LHCN-M2 (cell line): ENCODE measurements around the gene YOD1. TPM values are rescaled to one million over a fixed set of nuclear protein-coding genes. Genes with fewer than 3 reads are reported as not detected.

Experiments used
- DNase-seq: peaks from one replicate; pipeline ENCODE4 v3.0.0-alpha.2; 2012; ENCODE audit warnings: low read depth
- total RNA-seq: library from RNA; depleted of rRNA; stranded (reverse); fragments of >200 nt; gene quantifications from 2 replicates; pipeline ENCODE4 v1.2.3, GENCODE V29; 2014; rRNA removed

The YOD1 gene
- total RNA-seq, 1 experiment from 2014 or later: 5.6 TPM

- no peak for DNase-seq
Measured at GRCh38 chr1:207013321-207014085, 37.5 kb downstream of the YOD1 start.

DNA sequence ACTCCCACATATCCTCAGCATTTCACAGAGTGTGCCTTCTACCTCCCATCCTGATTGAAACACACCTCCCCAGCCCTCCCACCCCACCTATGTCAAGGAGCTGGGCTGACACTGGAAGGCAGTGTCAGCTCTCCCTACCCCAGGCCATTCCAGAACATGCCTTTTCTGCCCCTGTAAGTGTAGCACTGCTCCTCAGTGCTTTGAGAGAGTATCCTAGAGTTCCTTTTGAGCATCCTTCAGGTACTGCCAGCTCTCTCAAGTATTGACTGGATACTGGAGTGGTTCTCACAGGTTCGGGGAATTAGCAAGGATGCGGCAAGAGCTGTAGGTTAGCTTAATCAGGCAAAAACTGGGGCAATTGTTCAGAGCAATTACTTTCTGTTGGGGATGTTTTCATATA, 40.3 kb downstream of the YOD1 start:
- DNase-seq: no peak

GRCh38 chr1:207009945-207010344, 41.1 kb downstream of the YOD1 start:
- no peak for DNase-seq

GRCh38 chr1:207009182-207009850, 41.7 kb downstream of the YOD1 start:
- DNase-seq: no peak

GRCh38 chr1:207007352-207008033, 43.5 kb downstream of the YOD1 start:
- DNase-seq: peak; percentile 97

GRCh38 chr1:207006914-207007313, 44.1 kb downstream of the YOD1 start:
- no peak for DNase-seq

DNA sequence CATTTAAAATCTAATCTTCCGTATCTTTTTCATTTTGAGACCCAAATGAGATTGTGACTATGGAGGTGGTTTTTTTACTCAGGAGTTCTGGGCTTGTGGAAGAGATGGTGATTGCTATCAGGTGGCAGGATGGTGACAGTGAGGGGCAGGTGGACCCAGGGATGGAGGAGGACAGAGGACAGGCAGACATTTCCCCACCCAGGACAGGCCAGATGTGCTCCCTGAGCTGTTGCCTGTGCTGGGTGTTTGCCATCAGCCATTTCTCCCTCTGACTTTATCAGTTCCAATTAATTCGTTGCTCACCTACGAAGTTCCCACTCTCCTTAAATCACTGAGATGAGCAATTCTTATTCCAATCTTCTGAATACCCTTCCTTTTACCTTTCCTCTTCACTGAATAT, 44.9 kb downstream of the YOD1 start:
- DNase-seq: no peak

DNA sequence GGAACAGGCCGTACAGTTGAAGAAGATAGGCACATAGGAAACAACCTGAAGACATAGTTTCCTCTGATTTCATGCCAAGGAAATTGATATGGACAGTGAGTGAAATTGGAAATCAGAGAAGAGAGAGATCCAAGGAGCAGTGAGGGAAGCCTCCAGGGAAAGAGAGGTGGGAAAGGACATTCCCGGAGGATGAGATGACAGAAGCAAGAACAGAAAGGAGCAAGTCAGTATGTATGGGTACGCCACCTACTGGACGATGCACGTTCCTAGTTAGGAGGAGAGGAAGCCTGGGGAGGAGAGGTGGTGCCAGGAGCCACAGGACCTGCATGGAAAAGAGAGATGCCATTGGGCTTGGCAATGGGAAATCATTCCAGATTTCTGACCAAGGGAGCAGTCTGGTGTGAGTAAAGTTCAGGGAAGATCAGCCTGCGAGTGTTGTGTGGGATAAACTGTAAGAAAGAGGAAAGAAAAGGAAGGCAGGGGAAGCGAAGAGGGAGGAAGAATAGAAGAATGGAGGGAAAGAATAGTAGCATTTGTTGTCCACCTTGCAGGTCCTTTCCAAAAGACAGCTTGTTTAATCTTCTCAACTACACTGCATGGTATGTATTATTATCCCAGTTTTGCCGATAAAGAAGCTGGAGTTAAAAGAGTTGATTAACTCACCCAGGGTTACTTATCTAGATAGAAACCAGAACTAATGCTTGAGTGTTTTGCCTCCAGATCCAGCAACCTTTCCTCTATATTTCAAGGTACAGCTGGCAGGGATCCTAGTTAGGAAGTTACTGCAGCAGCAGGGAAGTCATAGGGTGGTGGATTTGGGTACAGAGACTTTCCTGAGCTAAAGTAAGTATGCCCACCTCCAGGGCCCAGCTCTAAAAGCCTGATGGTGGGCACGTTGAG, 45.8 kb downstream of the YOD1 start:
- peak; percentile 79 for DNase-seq

GRCh38 chr1:207003210-207003609, 47.8 kb downstream of the YOD1 start:
- no peak for DNase-seq

GRCh38 chr1:207002724-207003146, 48.3 kb downstream of the YOD1 start:
- peak; percentile 18 for DNase-seq

DNA sequence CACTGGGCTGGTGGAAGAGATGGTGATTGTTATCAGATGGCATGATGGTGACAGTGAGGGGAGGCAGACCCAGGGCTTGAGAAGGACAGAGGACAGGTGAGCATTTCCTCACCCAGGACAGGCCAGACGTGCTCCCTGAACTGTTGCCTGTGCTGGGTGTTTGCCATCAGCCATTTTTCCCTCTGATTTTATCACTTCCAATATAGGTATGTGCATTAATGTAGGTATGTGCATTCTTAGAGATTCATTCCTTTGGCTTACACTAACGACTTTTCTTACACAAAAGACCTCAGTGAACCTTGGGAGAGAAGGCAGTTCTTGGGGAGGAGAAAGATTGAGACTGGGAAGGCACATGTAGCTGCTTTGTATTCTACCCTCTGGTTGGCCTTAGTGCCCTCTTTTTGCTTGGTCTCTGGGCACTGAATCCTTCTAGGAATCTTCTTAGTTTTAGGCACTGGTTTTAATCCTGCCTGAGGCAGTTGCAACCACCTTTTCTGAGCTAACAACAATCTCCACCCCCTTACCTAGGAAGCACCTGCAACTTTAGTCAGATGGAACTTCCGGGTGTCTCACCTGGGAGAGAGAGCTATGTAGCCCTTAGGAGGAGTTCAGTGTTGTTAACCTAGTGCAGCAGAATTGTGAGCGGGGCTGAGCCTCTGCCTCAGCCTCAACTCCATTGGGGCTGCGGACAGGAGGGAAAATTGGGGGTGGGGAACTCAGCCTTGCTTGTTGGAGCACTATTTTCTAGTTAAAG, 49.3 kb downstream of the YOD1 start:
- no peak for DNase-seq

GRCh38 chr1:207000651-207001291, 50.2 kb downstream of the YOD1 start:
- DNase-seq: peak; percentile 48

DNA sequence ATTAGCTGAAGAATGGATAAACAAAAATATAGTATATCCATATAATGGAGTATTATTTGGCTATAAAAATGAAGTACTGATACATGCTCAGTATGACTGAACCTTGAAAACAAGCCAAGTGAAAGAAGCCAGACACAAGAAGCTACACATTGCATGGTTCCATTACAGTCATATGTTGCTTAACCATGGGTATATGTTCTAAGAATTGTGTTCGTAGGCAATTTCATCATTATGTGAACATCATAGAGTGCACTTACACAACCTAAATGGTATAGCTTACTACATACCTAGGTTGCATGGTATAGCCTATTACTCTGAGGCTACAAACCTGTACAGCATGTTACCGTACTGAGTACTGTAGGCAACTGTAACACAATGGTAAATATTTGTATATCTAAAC, 52.2 kb downstream of the YOD1 start:
- no peak for DNase-seq

Other genes with a start within 250 kb of the YOD1 start
- not detected in 2 replicates for gene IL20, start 185.6 kb downstream of the YOD1 start, total RNA-seq
- 0.17 TPM in 1 of 2 replicates, not detected in the other for gene IL24, start 153.8 kb downstream of the YOD1 start, total RNA-seq
- not detected in 2 replicates for gene FCMR, start 129.3 kb downstream of the YOD1 start, total RNA-seq
- not detected in 2 replicates for gene PIGR, start 104.7 kb downstream of the YOD1 start, total RNA-seq
- gene FCAMR, start 80.7 kb downstream of the YOD1 start, total RNA-seq: not detected in 2 replicates
- under 0.01 TPM in 1 of 2 replicates, not detected in the other for gene C1orf116, start 18.5 kb downstream of the YOD1 start, total RNA-seq
- gene PFKFB2, start 2.1 kb upstream of the YOD1 start, total RNA-seq: 1.6 and 3.0 TPM in 2 replicates
- gene C4BPB, start 37.7 kb upstream of the YOD1 start, total RNA-seq: not detected in 2 replicates
- not detected in 2 replicates for gene C4BPA, start 53.0 kb upstream of the YOD1 start, total RNA-seq